ENCODE measurements around the gene LMAN2.
"Not testable (repeated sequence)": the region's sequence is repeated elsewhere in the genome, so short reads cannot be mapped to it uniquely, and the experiment has no call there.

Gene LMAN2

GRCh38 chr5:177346820-177347219, 4.6 kb downstream of the LMAN2 start:
- DNase-seq (ENCODE audit: low spot score): no peak

- DNase-seq (ENCODE audit: low spot score): no peak
These were observed 6.6 kb downstream of the LMAN2 start for GRCh38 chr5:177344891-177345290.

GRCh38 chr5:177343777-177344176, 7.7 kb downstream of the LMAN2 start:
- no peak for DNase-seq (ENCODE audit: low spot score)

- not testable (repeated sequence) for DNase-seq (ENCODE audit: low spot score)
These were observed 8.5 kb downstream of the LMAN2 start for GRCh38 chr5:177343000-177343399.

GRCh38 chr5:177339107-177339638, 12.3 kb downstream of the LMAN2 start:
- DNase-seq (ENCODE audit: low spot score): peak; percentile 46

- DNase-seq (ENCODE audit: low spot score): no peak
These were observed 13.0 kb downstream of the LMAN2 start for GRCh38 chr5:177338251-177339106.

- no peak for DNase-seq (ENCODE audit: low spot score)
These were observed 14.6 kb downstream of the LMAN2 start for GRCh38 chr5:177336603-177337494.

GRCh38 chr5:177336112-177336511, 15.4 kb downstream of the LMAN2 start:
- DNase-seq (ENCODE audit: low spot score): no peak

GRCh38 chr5:177335701-177336065, 15.8 kb downstream of the LMAN2 start:
- DNase-seq (ENCODE audit: low spot score): no peak

- no peak for DNase-seq (ENCODE audit: low spot score)
These were observed 16.4 kb downstream of the LMAN2 start for GRCh38 chr5:177334781-177335700.

- no peak for DNase-seq (ENCODE audit: low spot score)
These were observed 17.3 kb downstream of the LMAN2 start for GRCh38 chr5:177334155-177334551.

GRCh38 chr5:177333420-177334154, 17.9 kb downstream of the LMAN2 start:
- DNase-seq (ENCODE audit: low spot score): no peak

- DNase-seq (ENCODE audit: low spot score): no peak
These were observed 18.6 kb downstream of the LMAN2 start for GRCh38 chr5:177332896-177333260.

- no peak for DNase-seq (ENCODE audit: low spot score)
These were observed 19.2 kb downstream of the LMAN2 start for GRCh38 chr5:177332031-177332895.

GRCh38 chr5:177330991-177331842, 20.3 kb downstream of the LMAN2 start:
- DNase-seq (ENCODE audit: low spot score): no peak

GRCh38 chr5:177329883-177330282, 21.6 kb downstream of the LMAN2 start:
- DNase-seq (ENCODE audit: low spot score): no peak

- no peak for DNase-seq (ENCODE audit: low spot score)
These were observed 22.8 kb downstream of the LMAN2 start for GRCh38 chr5:177328545-177329231.

All from kidney capillary endothelial cell (primary cell).